ENCODE results near the gene SLC12A8. TPM values are rescaled to one million over a fixed set of nuclear protein-coding genes. Genes with fewer than 3 reads are reported as not detected.

SLC12A8 gene
- total and polyA plus RNA-seq, 2 of the 13 experiments (the other 11 are each of a cell fraction or from before 2014, with no cell fraction given), result 0.44 to 0.71 TPM

DNA sequence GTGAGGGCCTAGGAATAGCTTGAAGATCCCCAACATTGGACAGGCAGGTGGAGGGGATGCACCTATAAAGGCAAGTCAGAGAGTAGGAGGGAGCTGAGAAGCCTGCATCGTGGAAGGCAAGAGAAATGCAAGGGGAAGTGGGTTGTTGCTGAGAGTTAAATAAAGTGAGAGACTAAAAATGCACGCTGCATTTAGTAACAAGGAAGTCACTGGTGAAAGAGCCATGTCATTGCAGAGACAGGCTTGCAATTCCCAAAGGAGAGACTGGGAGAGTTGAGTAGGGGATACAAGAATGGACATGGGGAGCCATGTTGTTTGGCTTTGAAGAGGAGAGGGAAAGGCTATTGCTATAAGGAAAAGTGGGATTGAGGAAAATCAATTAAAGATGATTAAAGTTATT is 79.7 kb downstream of the SLC12A8 start (continued):
- TF ChIP-seq, protein P1, sequence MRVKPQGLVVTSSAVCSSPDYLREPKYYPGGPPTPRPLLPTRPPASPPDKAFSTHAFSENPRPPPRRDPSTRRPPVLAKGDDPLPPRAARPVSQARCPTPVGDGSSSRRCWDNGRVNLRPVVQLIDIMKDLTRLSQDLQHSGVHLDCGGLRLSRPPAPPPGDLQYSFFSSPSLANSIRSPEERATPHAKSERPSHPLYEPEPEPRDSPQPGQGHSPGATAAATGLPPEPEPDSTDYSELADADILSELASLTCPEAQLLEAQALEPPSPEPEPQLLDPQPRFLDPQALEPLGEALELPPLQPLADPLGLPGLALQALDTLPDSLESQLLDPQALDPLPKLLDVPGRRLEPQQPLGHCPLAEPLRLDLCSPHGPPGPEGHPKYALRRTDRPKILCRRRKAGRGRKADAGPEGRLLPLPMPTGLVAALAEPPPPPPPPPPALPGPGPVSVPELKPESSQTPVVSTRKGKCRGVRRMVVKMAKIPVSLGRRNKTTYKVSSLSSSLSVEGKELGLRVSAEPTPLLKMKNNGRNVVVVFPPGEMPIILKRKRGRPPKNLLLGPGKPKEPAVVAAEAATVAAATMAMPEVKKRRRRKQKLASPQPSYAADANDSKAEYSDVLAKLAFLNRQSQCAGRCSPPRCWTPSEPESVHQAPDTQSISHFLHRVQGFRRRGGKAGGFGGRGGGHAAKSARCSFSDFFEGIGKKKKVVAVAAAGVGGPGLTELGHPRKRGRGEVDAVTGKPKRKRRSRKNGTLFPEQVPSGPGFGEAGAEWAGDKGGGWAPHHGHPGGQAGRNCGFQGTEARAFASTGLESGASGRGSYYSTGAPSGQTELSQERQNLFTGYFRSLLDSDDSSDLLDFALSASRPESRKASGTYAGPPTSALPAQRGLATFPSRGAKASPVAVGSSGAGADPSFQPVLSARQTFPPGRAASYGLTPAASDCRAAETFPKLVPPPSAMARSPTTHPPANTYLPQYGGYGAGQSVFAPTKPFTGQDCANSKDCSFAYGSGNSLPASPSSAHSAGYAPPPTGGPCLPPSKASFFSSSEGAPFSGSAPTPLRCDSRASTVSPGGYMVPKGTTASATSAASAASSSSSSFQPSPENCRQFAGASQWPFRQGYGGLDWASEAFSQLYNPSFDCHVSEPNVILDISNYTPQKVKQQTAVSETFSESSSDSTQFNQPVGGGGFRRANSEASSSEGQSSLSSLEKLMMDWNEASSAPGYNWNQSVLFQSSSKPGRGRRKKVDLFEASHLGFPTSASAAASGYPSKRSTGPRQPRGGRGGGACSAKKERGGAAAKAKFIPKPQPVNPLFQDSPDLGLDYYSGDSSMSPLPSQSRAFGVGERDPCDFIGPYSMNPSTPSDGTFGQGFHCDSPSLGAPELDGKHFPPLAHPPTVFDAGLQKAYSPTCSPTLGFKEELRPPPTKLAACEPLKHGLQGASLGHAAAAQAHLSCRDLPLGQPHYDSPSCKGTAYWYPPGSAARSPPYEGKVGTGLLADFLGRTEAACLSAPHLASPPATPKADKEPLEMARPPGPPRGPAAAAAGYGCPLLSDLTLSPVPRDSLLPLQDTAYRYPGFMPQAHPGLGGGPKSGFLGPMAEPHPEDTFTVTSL (CRISPR knock-in tag; IDR thresholded peaks at IDR 0.05; ENCODE audit: borderline replicate concordance), result no peak
- TF ChIP-seq, protein P2, sequence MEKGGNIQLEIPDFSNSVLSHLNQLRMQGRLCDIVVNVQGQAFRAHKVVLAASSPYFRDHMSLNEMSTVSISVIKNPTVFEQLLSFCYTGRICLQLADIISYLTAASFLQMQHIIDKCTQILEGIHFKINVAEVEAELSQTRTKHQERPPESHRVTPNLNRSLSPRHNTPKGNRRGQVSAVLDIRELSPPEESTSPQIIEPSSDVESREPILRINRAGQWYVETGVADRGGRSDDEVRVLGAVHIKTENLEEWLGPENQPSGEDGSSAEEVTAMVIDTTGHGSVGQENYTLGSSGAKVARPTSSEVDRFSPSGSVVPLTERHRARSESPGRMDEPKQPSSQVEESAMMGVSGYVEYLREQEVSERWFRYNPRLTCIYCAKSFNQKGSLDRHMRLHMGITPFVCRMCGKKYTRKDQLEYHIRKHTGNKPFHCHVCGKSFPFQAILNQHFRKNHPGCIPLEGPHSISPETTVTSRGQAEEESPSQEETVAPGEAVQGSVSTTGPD (CRISPR knock-in tag; IDR thresholded peaks at IDR 0.05), result no peak
- TF ChIP-seq, protein P3, sequence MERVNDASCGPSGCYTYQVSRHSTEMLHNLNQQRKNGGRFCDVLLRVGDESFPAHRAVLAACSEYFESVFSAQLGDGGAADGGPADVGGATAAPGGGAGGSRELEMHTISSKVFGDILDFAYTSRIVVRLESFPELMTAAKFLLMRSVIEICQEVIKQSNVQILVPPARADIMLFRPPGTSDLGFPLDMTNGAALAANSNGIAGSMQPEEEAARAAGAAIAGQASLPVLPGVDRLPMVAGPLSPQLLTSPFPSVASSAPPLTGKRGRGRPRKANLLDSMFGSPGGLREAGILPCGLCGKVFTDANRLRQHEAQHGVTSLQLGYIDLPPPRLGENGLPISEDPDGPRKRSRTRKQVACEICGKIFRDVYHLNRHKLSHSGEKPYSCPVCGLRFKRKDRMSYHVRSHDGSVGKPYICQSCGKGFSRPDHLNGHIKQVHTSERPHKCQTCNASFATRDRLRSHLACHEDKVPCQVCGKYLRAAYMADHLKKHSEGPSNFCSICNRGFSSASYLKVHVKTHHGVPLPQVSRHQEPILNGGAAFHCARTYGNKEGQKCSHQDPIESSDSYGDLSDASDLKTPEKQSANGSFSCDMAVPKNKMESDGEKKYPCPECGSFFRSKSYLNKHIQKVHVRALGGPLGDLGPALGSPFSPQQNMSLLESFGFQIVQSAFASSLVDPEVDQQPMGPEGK (CRISPR knock-in tag; IDR thresholded peaks at IDR 0.05), result no peak
- TF ChIP-seq, protein P4, sequence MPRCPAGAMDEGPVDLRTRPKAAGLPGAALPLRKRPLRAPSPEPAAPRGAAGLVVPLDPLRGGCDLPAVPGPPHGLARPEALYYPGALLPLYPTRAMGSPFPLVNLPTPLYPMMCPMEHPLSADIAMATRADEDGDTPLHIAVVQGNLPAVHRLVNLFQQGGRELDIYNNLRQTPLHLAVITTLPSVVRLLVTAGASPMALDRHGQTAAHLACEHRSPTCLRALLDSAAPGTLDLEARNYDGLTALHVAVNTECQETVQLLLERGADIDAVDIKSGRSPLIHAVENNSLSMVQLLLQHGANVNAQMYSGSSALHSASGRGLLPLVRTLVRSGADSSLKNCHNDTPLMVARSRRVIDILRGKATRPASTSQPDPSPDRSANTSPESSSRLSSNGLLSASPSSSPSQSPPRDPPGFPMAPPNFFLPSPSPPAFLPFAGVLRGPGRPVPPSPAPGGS (CRISPR knock-in tag; IDR thresholded peaks at IDR 0.05), result no peak
- TF ChIP-seq SRF (IDR thresholded peaks at IDR 0.05; ENCODE audit: low read depth, low read length) (no peak), ARNTL (CRISPR knock-in tag; IDR thresholded peaks at IDR 0.05) (no peak), ZNF331 (CRISPR knock-in tag; IDR thresholded peaks at IDR 0.05) (no peak), NFRKB (IDR thresholded peaks at IDR 0.05) (no peak), SYNCRIP (IDR thresholded peaks at IDR 0.05; ENCODE audit: insufficient read depth, low read depth, low read length) (no peak), KLF15 (CRISPR knock-in tag; IDR thresholded peaks at IDR 0.05; ENCODE audit: borderline replicate concordance) (no peak), NR2F1 (CRISPR knock-in tag; IDR thresholded peaks at IDR 0.05) (no peak), TSC22D2 (CRISPR knock-in tag; IDR thresholded peaks at IDR 0.05; ENCODE audit: borderline replicate concordance) (no peak)
- TF ChIP-seq, protein P5, sequence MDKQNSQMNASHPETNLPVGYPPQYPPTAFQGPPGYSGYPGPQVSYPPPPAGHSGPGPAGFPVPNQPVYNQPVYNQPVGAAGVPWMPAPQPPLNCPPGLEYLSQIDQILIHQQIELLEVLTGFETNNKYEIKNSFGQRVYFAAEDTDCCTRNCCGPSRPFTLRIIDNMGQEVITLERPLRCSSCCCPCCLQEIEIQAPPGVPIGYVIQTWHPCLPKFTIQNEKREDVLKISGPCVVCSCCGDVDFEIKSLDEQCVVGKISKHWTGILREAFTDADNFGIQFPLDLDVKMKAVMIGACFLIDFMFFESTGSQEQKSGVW (CRISPR knock-in tag; IDR thresholded peaks at IDR 0.05; ENCODE audit: borderline replicate concordance), result no peak
- TF ChIP-seq, protein P6, sequence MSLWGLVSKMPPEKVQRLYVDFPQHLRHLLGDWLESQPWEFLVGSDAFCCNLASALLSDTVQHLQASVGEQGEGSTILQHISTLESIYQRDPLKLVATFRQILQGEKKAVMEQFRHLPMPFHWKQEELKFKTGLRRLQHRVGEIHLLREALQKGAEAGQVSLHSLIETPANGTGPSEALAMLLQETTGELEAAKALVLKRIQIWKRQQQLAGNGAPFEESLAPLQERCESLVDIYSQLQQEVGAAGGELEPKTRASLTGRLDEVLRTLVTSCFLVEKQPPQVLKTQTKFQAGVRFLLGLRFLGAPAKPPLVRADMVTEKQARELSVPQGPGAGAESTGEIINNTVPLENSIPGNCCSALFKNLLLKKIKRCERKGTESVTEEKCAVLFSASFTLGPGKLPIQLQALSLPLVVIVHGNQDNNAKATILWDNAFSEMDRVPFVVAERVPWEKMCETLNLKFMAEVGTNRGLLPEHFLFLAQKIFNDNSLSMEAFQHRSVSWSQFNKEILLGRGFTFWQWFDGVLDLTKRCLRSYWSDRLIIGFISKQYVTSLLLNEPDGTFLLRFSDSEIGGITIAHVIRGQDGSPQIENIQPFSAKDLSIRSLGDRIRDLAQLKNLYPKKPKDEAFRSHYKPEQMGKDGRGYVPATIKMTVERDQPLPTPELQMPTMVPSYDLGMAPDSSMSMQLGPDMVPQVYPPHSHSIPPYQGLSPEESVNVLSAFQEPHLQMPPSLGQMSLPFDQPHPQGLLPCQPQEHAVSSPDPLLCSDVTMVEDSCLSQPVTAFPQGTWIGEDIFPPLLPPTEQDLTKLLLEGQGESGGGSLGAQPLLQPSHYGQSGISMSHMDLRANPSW (CRISPR knock-in tag; IDR thresholded peaks at IDR 0.05; ENCODE audit: borderline replicate concordance), result no peak

All from HepG2 (cell line).